NCI-H69 (cell line): ENCODE results near the gene REST.
A peak's percentile ranks its signal among the peaks of the same experiment; 100 is the strongest.

ENCODE experiments used
- DNase-seq: peaks from one replicate; lab custom pipeline; 2025; lab: John Stamatoyannopoulos, UW

REST gene

GRCh38 chr4:56977321-56978012 lies 69.8 kb downstream of the REST start, which contains the start of gene NOA1:
NOA1 (minus strand) TSS chr4:56977606; CDS start chr4:56977585, 21 bp downstream.
- DNase-seq, result peak; percentile 95

- DNase-seq, result peak; percentile 93
Measured at GRCh38 chr4:56978750-56979303, 71.1 kb downstream of the REST start, which contains the start of gene POLR2B. POLR2B (plus strand) TSS chr4:56978896; CDS start chr4:56978986, 90 bp downstream.

- peak; percentile 5 for DNase-seq
Measured at GRCh38 chr4:56979421-56980072, 71.8 kb downstream of the REST start.

- no peak for DNase-seq
Measured at GRCh38 chr4:56981795-56982201, 74.1 kb downstream of the REST start.

GRCh38 chr4:56986192-56986591 lies 78.5 kb downstream of the REST start:
- no peak for DNase-seq

- DNase-seq, result no peak
Measured at GRCh38 chr4:56986952-56987351, 79.3 kb downstream of the REST start.

- no peak for DNase-seq
Measured at GRCh38 chr4:56990109-56990905, 82.6 kb downstream of the REST start.

- no peak for DNase-seq
Measured at GRCh38 chr4:56995525-56995924, 87.8 kb downstream of the REST start.

GRCh38 chr4:56999751-57000150 lies 92.1 kb downstream of the REST start:
- no peak for DNase-seq

GRCh38 chr4:57013543-57014120 lies 105.9 kb downstream of the REST start:
- DNase-seq, result no peak
